ENCODE results near the gene PDZD7. TPM values are rescaled to one million over a fixed set of nuclear protein-coding genes. Genes with fewer than 3 reads are reported as not detected.

PDZD7 gene
- total RNA-seq, 6 donors from 2014 or later, result 0.39 to 2.4 (median 1.7) TPM

DNA sequence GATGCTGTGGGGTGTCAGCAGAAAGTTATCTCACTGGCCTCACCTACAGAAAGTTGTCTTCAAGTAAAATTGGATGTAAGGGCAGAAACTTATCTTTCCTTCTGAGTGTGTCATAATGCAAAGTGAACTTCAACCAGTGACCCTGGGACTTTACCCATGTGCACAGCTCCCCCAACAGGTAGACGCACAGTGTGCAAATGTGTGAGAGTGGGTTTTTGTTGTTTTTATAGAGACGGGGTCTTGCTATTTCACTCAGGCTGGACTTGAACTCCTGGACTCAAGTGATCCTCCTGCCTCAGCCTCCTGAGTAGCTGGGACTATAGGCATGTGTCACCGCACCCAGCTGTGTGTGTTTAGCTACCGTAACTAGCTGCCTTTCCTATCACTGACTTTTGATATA, 24.5 kb upstream of the PDZD7 start:
- H3K4me1 ChIP-seq, result peaks cover 6 to 13% (median 10%) of the 10 kb centered on the region in 4 donors
- no peak overlapping the region for H3K4me3 ChIP-seq
- 86 to 91% methylated on average over 3 to 4 of the region's 4 CpGs for WGBS, 2 donors
- H3K9me3 ChIP-seq, result no peaks in the 10 kb centered on the region
- DNase-seq (no peak), ATAC-seq (ENCODE audit: low FRiP score in 2 of 2) (no peak)
- TF ChIP-seq, protein P1, sequence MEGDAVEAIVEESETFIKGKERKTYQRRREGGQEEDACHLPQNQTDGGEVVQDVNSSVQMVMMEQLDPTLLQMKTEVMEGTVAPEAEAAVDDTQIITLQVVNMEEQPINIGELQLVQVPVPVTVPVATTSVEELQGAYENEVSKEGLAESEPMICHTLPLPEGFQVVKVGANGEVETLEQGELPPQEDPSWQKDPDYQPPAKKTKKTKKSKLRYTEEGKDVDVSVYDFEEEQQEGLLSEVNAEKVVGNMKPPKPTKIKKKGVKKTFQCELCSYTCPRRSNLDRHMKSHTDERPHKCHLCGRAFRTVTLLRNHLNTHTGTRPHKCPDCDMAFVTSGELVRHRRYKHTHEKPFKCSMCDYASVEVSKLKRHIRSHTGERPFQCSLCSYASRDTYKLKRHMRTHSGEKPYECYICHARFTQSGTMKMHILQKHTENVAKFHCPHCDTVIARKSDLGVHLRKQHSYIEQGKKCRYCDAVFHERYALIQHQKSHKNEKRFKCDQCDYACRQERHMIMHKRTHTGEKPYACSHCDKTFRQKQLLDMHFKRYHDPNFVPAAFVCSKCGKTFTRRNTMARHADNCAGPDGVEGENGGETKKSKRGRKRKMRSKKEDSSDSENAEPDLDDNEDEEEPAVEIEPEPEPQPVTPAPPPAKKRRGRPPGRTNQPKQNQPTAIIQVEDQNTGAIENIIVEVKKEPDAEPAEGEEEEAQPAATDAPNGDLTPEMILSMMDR (IDR thresholded peaks at IDR 0.05), result no peak
- no peak for TF ChIP-seq POLR2AphosphoS5 (IDR thresholded peaks at IDR 0.05)
- TF ChIP-seq POLR2A (IDR thresholded peaks at IDR 0.05), result no peak
- no peak for TF ChIP-seq EP300 (IDR thresholded peaks at IDR 0.05)
- H3K27ac ChIP-seq, result no peak overlapping the region
- H3K36me3 ChIP-seq, result no peaks in the 10 kb centered on the region
- H3K27me3 ChIP-seq, result peaks cover 0 to 6% (median 1%) of the 10 kb centered on the region in 4 donors

GRCh38 chr10:101054876-101055275, 23.9 kb upstream of the PDZD7 start:
- Histone ChIP-seq H3K4me3 (no peak overlapping the region), H3K27me3 (peaks cover 0 to 11% (median 4%) of the 10 kb centered on the region in 4 donors), H3K4me1 (peaks cover 6 to 13% (median 10%) of the 10 kb centered on the region in 4 donors), H3K27ac (no peak overlapping the region), H3K36me3 (no peaks in the 10 kb centered on the region), H3K9me3 (no peaks in the 10 kb centered on the region)
- DNase-seq (no peak), ATAC-seq (ENCODE audit: low FRiP score in 2 of 2) (no peak)
- WGBS, 2 donors, result 89 to 93% methylated on average over 3 to 5 of the region's 5 CpGs
- TF ChIP-seq EP300 (IDR thresholded peaks at IDR 0.05), result no peak
- TF ChIP-seq POLR2A (IDR thresholded peaks at IDR 0.05), result no peak
- no peak for TF ChIP-seq POLR2AphosphoS5 (IDR thresholded peaks at IDR 0.05)
- TF ChIP-seq, protein P1 (IDR thresholded peaks at IDR 0.05), result no peak

DNA sequence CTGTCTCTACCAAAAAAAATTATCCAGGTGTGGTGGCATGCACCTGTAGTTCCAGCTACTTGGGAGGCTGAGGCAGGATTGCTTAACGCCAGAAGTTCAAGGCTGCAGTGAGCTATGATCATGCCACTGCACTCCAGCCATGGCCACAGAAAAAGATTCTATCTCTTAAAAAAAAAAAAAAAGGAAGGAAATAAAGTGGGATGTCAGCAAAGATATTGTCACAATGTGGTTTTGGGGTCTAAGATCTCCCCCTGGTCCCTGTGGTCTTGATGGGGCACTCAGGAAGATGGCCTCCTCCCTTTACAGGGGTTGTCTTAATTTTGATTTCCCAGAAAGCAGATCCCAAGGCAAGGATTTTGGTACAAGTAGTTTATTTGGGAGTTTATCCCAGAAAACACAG, 23.4 kb upstream of the PDZD7 start:
- H3K9me3 ChIP-seq, result no peaks in the 10 kb centered on the region
- peaks cover 0 to 16% (median 6%) of the 10 kb centered on the region in 4 donors for H3K27me3 ChIP-seq
- no peaks in the 10 kb centered on the region for H3K36me3 ChIP-seq
- ATAC-seq (ENCODE audit: low FRiP score in 2 of 2) (no peak), DNase-seq (no peak)
- TF ChIP-seq, protein P1 (IDR thresholded peaks at IDR 0.05), result no peak
- TF ChIP-seq POLR2AphosphoS5 (IDR thresholded peaks at IDR 0.05), result no peak
- TF ChIP-seq POLR2A (IDR thresholded peaks at IDR 0.05), result no peak
- TF ChIP-seq EP300 (IDR thresholded peaks at IDR 0.05), result no peak
- peaks cover 6 to 10% (median 8%) of the 10 kb centered on the region in 4 donors for H3K4me1 ChIP-seq
- H3K27ac ChIP-seq, result no peak overlapping the region
- H3K4me3 ChIP-seq, result no peak overlapping the region
- 38 to 78% methylated on average over 1 of the region's 1 CpG for WGBS, 2 donors

- no peak overlapping the region for H3K4me3 ChIP-seq
- H3K4me1 ChIP-seq, result peaks cover 6 to 12% (median 8%) of the 10 kb centered on the region in 4 donors
- H3K9me3 ChIP-seq, result no peaks in the 10 kb centered on the region
- H3K36me3 ChIP-seq, result no peaks in the 10 kb centered on the region
- DNase-seq (no peak), ATAC-seq (ENCODE audit: low FRiP score in 2 of 2) (no peak)
- peaks cover 2 to 25% (median 9%) of the 10 kb centered on the region in 4 donors for H3K27me3 ChIP-seq
- H3K27ac ChIP-seq, result no peak overlapping the region
- TF ChIP-seq EP300 (IDR thresholded peaks at IDR 0.05), result no peak
Observed at GRCh38 chr10:101053516-101053915, 22.6 kb upstream of the PDZD7 start.

DNA sequence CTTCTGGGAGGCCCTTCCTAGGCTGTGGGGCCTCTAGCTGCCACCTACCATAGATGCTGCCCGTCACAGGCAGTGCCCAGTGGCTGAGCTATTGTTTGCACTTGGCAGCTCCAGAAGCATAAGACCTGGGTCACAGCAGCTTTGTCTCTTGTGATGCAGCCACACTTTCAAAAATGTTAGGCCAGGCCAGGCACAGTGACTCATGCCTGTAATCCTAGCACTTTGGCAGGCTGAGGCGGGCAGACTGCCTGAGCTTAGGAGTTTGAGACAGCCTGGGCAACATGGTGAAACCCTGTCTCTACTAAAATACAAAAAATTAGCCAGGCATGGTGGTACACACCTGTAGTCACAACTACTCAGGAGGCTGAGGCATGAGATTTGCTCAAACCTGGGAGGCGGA, 21.4 kb upstream of the PDZD7 start:
- TF ChIP-seq POLR2AphosphoS5 (IDR thresholded peaks at IDR 0.05), result no peak
- TF ChIP-seq, protein P1 (IDR thresholded peaks at IDR 0.05), result no peak
- TF ChIP-seq POLR2A (IDR thresholded peaks at IDR 0.05), result no peak
- no peak for TF ChIP-seq EP300 (IDR thresholded peaks at IDR 0.05)

More for the DNA sequence above, 21.4 kb upstream of the PDZD7 start:
- Histone ChIP-seq H3K36me3 (no peaks in the 10 kb centered on the region), H3K27me3 (peaks cover 4 to 37% (median 16%) of the 10 kb centered on the region in 4 donors), H3K4me3 (no peak overlapping the region), H3K4me1 (peaks cover 7 to 19% (median 12%) of the 10 kb centered on the region in 4 donors), H3K9me3 (no peaks in the 10 kb centered on the region), H3K27ac (no peak overlapping the region)
- no peak for ATAC-seq (ENCODE audit: low FRiP score in 2 of 2)
- DNase-seq, result no peak
- 96 to 100% methylated on average over 1 to 3 of the region's 3 CpGs for WGBS, 2 donors
